GM21529 (cell line): ENCODE measurements around the gene FBXO33.

ENCODE experiments used
- ATAC-seq: cut with Tn5 transposase; IDR thresholded peaks from one replicate; pipeline ENCODE4 v1.9.1; 2021; ENCODE audit not compliant: unreplicated experiment

FBXO33 gene

GRCh38 chr14:39432179-39432618 is at the start of gene FBXO33:
TSS of gene FBXO33 (minus strand) at chr14:39432433. CDS start at chr14:39432162, 271 bp downstream.
- ATAC-seq: peak; percentile 80

GRCh38 chr14:39474416-39474911 is 42.2 kb upstream of the FBXO33 start:
- ATAC-seq: peak; percentile 94

- no peak for ATAC-seq
These were observed 39.8 kb upstream of the FBXO33 start for GRCh38 chr14:39472078-39472477.

- ATAC-seq: peak; percentile 98
These were observed 37.0 kb upstream of the FBXO33 start for GRCh38 chr14:39469094-39469710.

GRCh38 chr14:39467889-39468524 is 35.8 kb upstream of the FBXO33 start:
- peak; percentile 41 for ATAC-seq

GRCh38 chr14:39459795-39460478 is 27.7 kb upstream of the FBXO33 start:
- ATAC-seq: no peak

DNA sequence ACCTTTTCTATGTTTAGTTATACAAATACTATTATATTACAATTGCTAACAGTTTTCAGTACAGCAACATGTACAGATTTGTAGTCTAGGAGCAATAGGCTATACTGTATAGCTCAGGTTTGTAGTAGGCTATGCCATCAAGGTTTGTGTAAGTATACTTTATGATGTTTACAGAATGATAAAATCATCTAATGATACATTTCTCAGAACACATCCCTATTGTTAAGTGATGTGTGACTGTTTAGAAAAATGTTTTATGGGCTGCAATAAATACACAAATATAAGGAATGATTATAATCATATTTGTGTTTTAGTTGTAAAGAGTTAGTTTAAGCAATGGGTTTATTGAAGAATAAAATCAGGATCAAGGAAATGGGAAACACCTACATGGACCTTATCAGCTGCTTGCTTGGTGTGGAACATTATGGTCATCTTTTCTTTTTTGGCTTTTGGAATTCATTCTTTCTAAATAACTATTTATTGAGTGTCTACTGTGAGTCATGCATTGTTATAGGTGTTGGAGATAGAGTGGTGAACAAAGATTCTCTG is 24.5 kb upstream of the FBXO33 start:
- ATAC-seq: no peak

- ATAC-seq: no peak
These were observed 22.8 kb upstream of the FBXO33 start for GRCh38 chr14:39454906-39455539.

DNA sequence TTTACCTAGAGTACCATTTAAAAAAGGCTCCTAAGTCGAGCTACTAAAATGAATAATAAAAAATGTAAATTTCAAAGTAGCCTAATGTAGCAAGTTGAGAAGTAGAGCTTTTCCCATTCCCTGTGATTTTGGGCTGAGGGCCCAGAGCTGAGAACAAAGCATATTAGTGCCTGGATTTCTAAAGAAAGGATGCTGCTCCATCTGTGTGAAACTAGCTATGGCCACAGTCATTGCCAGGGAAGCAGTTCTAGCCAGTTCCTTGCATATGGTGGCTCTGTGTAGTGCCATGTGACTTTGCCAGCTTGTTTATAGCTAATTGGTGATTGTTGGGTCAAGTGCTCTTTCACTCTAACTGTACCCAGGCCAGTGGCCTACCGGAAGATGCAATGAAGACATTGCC is 20.4 kb upstream of the FBXO33 start:
- ATAC-seq: no peak

DNA sequence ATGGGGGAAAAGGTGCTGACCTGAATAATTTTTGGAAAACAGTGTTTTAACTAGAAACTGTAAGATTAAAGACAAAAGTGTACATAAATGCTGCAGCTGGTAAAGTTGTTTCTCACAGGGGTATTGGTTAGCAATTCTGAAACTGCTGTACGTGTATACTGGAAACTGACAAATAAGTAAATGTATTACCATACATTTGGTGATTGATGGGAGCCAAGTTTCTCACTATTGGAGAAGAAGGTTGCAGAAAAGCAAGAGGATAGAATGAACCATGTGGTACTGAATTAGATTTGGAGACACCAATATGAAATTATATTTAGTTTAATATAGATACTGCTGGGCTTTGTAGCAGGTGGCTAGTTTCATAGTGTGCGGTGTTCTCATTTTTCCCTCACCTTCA is 19.6 kb upstream of the FBXO33 start:
- peak; percentile 49 for ATAC-seq

- ATAC-seq: no peak
These were observed 15.0 kb upstream of the FBXO33 start for GRCh38 chr14:39447175-39447661.

GRCh38 chr14:39446131-39446744 is 14.0 kb upstream of the FBXO33 start:
- peak; percentile 58 for ATAC-seq

DNA sequence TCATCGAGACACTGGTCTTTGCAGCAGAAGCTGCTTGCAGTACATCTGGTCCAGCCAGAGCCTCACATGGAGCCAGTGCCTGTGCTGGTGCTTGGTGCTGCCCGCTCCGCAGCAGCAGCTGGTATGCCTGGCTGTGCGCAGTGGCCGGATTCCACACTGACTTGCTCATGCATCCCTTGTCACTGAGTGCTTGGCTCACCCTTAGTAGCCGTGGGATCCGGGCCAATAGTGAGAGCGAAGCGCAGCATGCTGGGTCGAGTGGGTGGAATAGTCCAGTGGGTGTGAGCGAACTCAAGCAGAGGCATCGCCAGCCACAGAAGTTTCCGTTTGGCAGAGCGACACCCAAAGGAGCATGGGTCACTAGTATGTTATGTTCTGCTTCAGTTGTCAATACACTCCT is 10.1 kb upstream of the FBXO33 start:
- ATAC-seq: no peak

DNA sequence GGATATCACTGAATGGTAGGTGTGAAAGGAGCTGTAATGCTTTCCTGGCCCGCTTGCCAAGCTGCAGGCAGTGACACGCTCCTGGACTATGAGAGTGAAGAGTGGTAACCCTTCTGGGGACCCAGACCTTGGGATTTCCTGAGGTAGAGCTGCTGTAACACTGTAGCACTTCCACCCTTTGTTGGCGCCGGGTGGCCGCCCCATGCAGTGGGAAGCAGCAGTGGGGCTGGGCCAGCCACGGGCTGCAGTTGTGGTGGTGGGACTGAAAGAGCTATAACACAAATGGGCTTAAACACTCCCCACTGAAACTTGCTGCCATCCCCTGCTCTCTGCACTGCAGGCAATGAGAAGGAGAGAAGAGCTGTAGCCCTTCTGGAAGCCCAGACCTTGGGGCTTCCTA is 9.6 kb upstream of the FBXO33 start:
- ATAC-seq: no peak

GRCh38 chr14:39440975-39441374 is 8.7 kb upstream of the FBXO33 start:
- no peak for ATAC-seq

GRCh38 chr14:39435241-39435640 is 3.0 kb upstream of the FBXO33 start:
- ATAC-seq: no peak

- ATAC-seq: no peak
These were observed 2.2 kb upstream of the FBXO33 start for GRCh38 chr14:39434401-39434800.

DNA sequence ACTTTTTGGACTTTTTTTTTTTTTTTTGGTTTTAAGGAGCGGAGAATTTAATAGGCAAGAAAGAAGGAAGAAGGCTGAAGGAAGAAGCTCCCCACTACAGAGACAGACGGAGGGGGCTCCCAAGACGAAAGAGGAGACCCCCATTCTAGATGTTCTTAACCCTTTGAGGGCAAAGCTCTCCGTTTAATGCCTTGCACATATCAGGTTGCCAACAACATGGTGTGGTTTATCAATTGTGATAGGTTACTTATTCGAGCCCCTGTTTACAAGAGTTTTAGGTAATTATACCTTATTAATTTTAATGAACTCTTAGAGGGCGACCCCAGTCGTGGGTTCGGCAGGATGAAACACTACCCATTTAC is 1.2 kb upstream of the FBXO33 start:
- no peak for ATAC-seq

DNA sequence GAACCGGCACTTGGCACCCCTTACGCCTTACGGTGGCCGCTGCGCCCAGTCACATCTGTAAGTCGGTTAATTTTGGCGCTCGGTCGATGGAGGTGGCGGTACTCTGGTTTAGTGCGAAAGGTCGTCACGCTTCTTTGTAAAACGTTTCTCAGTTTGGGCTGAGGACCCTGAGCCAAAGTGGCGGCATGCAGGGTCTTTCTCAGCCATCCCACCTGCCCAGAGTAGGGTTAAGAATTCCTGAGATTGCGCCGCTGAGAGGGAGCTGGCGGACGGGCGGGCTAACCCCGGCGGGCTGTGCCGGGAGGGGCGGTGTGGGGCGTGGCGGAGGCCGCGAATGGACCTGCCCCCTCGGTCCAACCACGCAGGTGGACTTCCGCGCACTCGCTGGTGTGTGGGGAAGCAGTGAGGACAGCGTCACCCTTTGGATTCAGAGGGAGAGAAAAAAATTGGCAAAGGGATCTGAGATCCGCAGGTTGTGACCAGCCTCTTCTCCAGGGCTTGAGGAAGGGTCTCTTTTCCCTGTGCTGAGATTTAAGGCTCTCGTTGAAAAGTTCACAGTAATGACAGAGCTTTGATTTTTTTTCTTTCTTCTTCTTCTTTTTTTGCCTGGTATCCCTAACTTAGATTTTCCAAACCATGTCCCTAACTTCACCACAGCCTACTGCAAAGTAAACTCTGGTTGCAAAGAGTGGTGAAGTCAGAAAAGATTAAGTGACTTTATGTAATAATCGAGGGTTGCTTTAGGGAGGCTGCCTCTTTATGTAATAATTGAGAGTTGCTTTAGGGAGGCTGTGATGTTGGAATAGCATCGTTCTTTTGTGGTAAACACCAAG is 602 bp upstream of the FBXO33 start:
- peak; percentile 60 for ATAC-seq
